DOHH2 (cell line): ENCODE results near the gene IL4.

Source experiments
- H3F3A ChIP-seq: fragments of 200-600 bp; sonication (generic), shearing (Covaris generic); 2 replicates; pipeline ENCODE4 v1.6.0; 2016; ENCODE audit warnings: antibody characterized with exemption, mild to moderate bottlenecking; ENCODE audit not compliant: control insufficient read depth, insufficient read depth
- H3K27ac ChIP-seq: fragments of 200-600 bp; sonication (generic); 2 replicates; pipeline ENCODE4 v1.5.1; 2014; ENCODE audit warnings: low read depth, mild to moderate bottlenecking, low read length, moderate library complexity
- H3K27me3 ChIP-seq: fragments of 200-600 bp; sonication (generic); 2 replicates; pipeline ENCODE4 v1.6.1; 2014; ENCODE audit warnings: mild to moderate bottlenecking, low read length, mixed read lengths; ENCODE audit not compliant: control insufficient read depth
- H3K36me3 ChIP-seq: fragments of 200-600 bp; sonication (generic); 2 replicates; pipeline ENCODE4 v1.6.1; 2014; ENCODE audit warnings: mild to moderate bottlenecking, low read length, moderate library complexity, mixed read lengths; ENCODE audit not compliant: control insufficient read depth
- H3K4me1 ChIP-seq: fragments of 200-600 bp; sonication (generic); 2 replicates; pipeline ENCODE4 v1.6.1; 2014; ENCODE audit warnings: mild to moderate bottlenecking, low read length, mixed read lengths; ENCODE audit not compliant: control insufficient read depth
- H3K4me2 ChIP-seq: fragments of 200-600 bp; sonication (generic); 2 replicates; pipeline ENCODE4 v1.6.0; 2014; ENCODE audit warnings: mild to moderate bottlenecking, low read length, moderate library complexity
- H3K4me3 ChIP-seq: fragments of 200-600 bp; sonication (generic); 2 replicates; pipeline ENCODE4 v1.5.1; 2014; ENCODE audit warnings: mild to moderate bottlenecking, low read length, mixed read lengths
- H3K79me2 ChIP-seq: fragments of 200-600 bp; sonication (generic); 2 replicates; pipeline ENCODE4 v1.6.1; 2014; ENCODE audit warnings: mild to moderate bottlenecking, low read length, mixed read lengths; ENCODE audit not compliant: control insufficient read depth
- H3K9me2 ChIP-seq: fragments of 200-600 bp; sonication (generic); replicated peaks from 2 replicates; pipeline ENCODE4 v1.6.1; 2014; ENCODE audit warnings: mild to moderate bottlenecking, low read length, mixed read lengths; ENCODE audit not compliant: control insufficient read depth
- H3K9me3 ChIP-seq: fragments of 200-600 bp; sonication (generic); 2 replicates; pipeline ENCODE4 v1.6.1; 2014; ENCODE audit warnings: antibody characterized with exemption, low read length, mixed read lengths; ENCODE audit not compliant: control insufficient read depth, insufficient read depth
- H4K20me1 ChIP-seq: fragments of 200-600 bp; sonication (generic); 2 replicates; pipeline ENCODE4 v1.6.0; 2014; ENCODE audit warnings: low read depth, mild to moderate bottlenecking, antibody characterized with exemption, low read length, moderate library complexity; ENCODE audit not compliant: control insufficient read depth, insufficient read depth
- CTCF ChIP-seq: fragments of 200-600 bp; sonication (generic); IDR thresholded peaks from one replicate; pipeline ENCODE4 v1.5.1; 2014; ENCODE audit warnings: antibody characterized with exemption, mild to moderate bottlenecking, low read depth, low read length; ENCODE audit not compliant: poor library complexity, severe bottlenecking
- EZH2phosphoT487 ChIP-seq: fragments of 200-600 bp; sonication (generic); IDR thresholded peaks from 2 replicates; pipeline ENCODE4 v1.6.1; 2017; ENCODE audit warnings: borderline replicate concordance, mild to moderate bottlenecking, antibody characterized with exemption, low read length, moderate library complexity, mixed read lengths

IL4 gene

GRCh38 chr5:132655821-132656773, 17.7 kb upstream of the IL4 start:
- H3K4me2 ChIP-seq = no peak overlapping the region
- H3K36me3 ChIP-seq = no peaks in the 10 kb centered on the region
- no peaks in the 10 kb centered on the region for H4K20me1 ChIP-seq
- H3K4me1 ChIP-seq = no peaks in the 10 kb centered on the region
- no peak overlapping the region for H3K4me3 ChIP-seq
- no peak overlapping the region for H3K27ac ChIP-seq
- TF ChIP-seq EZH2phosphoT487 (no peak), CTCF (no peak)
- H3K27me3 ChIP-seq = peaks cover 7% of the 10 kb centered on the region; the same call in 1 of the 2 replicates
- H3K79me2 ChIP-seq = no peaks in the 10 kb centered on the region
- no peaks in the 10 kb centered on the region for H3F3A ChIP-seq
- no peaks in the 10 kb centered on the region for H3K9me3 ChIP-seq
- no peaks in the 10 kb centered on the region for H3K9me2 ChIP-seq

GRCh38 chr5:132656774-132657355, 16.9 kb upstream of the IL4 start:
- Histone ChIP-seq H3K27ac (no peak overlapping the region), H3K9me2 (no peaks in the 10 kb centered on the region), H3F3A (no peaks in the 10 kb centered on the region), H3K4me3 (no peak overlapping the region), H3K36me3 (no peaks in the 10 kb centered on the region), H3K79me2 (no peaks in the 10 kb centered on the region), H3K4me2 (no peak overlapping the region), H4K20me1 (no peaks in the 10 kb centered on the region), H3K27me3 (peaks cover 6% of the 10 kb centered on the region; the same call in 1 of the 2 replicates), H3K9me3 (no peaks in the 10 kb centered on the region), H3K4me1 (no peaks in the 10 kb centered on the region)
- TF ChIP-seq EZH2phosphoT487 (no peak), CTCF (no peak)

- no peaks in the 10 kb centered on the region for H3K9me2 ChIP-seq
- TF ChIP-seq EZH2phosphoT487 = no peak
- TF ChIP-seq CTCF = no peak
- H3F3A ChIP-seq = no peaks in the 10 kb centered on the region
- no peaks in the 10 kb centered on the region for H3K9me3 ChIP-seq
- peaks cover 5% of the 10 kb centered on the region; the same call in 1 of the 2 replicates for H3K27me3 ChIP-seq
- H3K4me2 ChIP-seq = no peak within 1 kb of the TSS
- no peaks in the 10 kb centered on the region for H3K36me3 ChIP-seq
- H4K20me1 ChIP-seq = no peaks in the 10 kb centered on the region
- no peaks in the 10 kb centered on the region for H3K79me2 ChIP-seq
- H3K4me3 ChIP-seq = no peak within 1 kb of the TSS
- no peak within 1 kb of the TSS for H3K27ac ChIP-seq
- H3K4me1 ChIP-seq = no peaks in the 10 kb centered on the region
Measured at GRCh38 chr5:132657676-132658380, 16.0 kb upstream of the IL4 start, which contains the start of gene IL13. Gene IL13 (plus strand): TSS chr5:132658173. CDS start chr5:132658187, 14 bp downstream.
